Lower leg skin (tissue), 4 donors: ENCODE results near the gene MCTP1. TPM values are rescaled to one million over a fixed set of nuclear protein-coding genes. Genes with fewer than 3 reads are reported as not detected.
A peak's percentile ranks its signal among the peaks of the same experiment; 100 is the strongest.

Experiments
- DNase-seq, 2 donors: peaks; one replicate each; pipeline ENCODE4 v3.0.0-alpha.2; 2019; ENCODE audit warnings: low spot score in 2 of 2
- H3K4me3 ChIP-seq: fragments of 200-600 bp; sonication (generic); 2 replicates; pipeline ENCODE4 v1.5.1; 2017; ENCODE audit warnings: mild to moderate bottlenecking, low read depth; ENCODE audit not compliant: poor library complexity, severe bottlenecking
- POLR2A ChIP-seq, 2 donors: fragments of 450-650 bp; IDR thresholded peaks; one replicate each; pipeline ENCODE4 v1.6.1; 2016 to 2017; ENCODE audit warnings: antibody characterized with exemption in 2 of 2, mild to moderate bottlenecking in 1 of 2, moderate library complexity in 1 of 2
- WGBS, 2 donors: methylation state at CpG; one replicate each; pipeline ENCODE4 v1.1.5; 2018; 5-methylcytosine and 5-hydroxymethylcytosine counted together
- intact Hi-C: fragments of 100-400 bp; cut with DNase I; formaldehyde crosslinking; loops from one replicate; pipeline ENCODE4 v1.15.0; 2023; ENCODE audit warnings: low total_unique reads
- total RNA-seq, 4 donors: library from RNA; depleted of rRNA; stranded (reverse); fragments of >200 nt; gene quantifications; one replicate each; pipeline ENCODE4 v1.1.0, GENCODE V29; 2016
- TF ChIP-seq, protein P1 (sequence below), 3 donors: fragments of 450-650 bp; IDR thresholded peaks; one replicate each; pipeline ENCODE4 v1.5.1; 2016; ENCODE audit warnings: antibody characterized with exemption in 3 of 3, mild to moderate bottlenecking in 3 of 3, moderate library complexity in 2 of 3

MCTP1 gene
- total RNA-seq, 4 donors from 2014 or later: 6.3 to 36.5 (median 9.8) TPM

DNA sequence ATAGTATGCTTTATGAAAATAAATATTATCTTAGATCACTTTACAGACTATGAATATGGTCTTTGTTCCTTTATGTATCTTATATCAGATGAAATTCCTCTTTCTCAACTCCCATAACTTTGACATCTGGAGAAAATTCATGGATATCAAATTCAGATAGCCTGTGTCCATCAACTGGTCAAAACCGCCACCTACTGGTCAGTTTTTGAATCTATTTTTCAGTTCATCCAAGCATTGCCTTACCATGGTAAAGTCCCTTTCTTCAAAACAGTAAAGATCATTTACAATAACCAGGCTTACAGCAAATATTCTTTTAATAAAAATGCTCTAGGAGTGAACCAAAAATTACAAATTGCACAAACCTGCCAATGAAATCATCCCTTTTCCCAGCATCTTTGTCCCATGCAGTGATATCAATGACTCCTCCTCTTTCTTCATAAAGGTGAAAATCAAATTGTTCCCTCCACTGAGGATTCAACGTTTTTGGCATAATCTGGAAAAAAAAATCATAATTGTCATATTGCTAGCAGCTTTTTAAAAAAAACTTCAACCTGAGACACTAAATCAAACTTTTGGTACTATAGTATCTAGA, 375.9 kb downstream of the MCTP1 start:
- no peak overlapping the region for H3K4me3 ChIP-seq
- intact Hi-C loops: no loop called here
- TF ChIP-seq POLR2A (IDR thresholded peaks at IDR 0.05): no peak
- TF ChIP-seq, protein P1, sequence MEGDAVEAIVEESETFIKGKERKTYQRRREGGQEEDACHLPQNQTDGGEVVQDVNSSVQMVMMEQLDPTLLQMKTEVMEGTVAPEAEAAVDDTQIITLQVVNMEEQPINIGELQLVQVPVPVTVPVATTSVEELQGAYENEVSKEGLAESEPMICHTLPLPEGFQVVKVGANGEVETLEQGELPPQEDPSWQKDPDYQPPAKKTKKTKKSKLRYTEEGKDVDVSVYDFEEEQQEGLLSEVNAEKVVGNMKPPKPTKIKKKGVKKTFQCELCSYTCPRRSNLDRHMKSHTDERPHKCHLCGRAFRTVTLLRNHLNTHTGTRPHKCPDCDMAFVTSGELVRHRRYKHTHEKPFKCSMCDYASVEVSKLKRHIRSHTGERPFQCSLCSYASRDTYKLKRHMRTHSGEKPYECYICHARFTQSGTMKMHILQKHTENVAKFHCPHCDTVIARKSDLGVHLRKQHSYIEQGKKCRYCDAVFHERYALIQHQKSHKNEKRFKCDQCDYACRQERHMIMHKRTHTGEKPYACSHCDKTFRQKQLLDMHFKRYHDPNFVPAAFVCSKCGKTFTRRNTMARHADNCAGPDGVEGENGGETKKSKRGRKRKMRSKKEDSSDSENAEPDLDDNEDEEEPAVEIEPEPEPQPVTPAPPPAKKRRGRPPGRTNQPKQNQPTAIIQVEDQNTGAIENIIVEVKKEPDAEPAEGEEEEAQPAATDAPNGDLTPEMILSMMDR (IDR thresholded peaks at IDR 0.05): no peak
- no peak for DNase-seq
- WGBS, 2 donors: 28 to 44% methylated on average over 2 of the region's 2 CpGs

DNA sequence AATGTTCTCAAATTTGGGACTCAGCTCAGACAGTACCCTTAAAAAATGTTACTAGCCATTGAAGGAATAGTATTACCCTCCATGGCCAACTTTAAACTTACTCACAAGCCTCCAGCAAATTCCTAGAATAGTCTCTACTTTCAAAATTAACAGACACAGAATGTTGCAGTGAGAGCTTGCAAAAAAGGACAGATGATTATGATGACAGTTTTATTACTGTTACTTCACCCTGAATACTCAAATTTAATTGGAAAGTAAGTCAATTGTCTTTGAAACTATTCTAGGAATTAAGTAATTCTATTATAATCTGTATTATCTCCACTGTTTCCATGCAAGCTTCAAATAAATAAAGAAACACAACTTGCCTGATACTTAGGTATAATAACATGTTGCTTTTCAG, 378.1 kb downstream of the MCTP1 start:
- no peak overlapping the region for H3K4me3 ChIP-seq
- TF ChIP-seq, protein P1 (IDR thresholded peaks at IDR 0.05): no peak
- TF ChIP-seq POLR2A (IDR thresholded peaks at IDR 0.05): no peak
- intact Hi-C loops: no loop called here
- DNase-seq: no peak

DNA sequence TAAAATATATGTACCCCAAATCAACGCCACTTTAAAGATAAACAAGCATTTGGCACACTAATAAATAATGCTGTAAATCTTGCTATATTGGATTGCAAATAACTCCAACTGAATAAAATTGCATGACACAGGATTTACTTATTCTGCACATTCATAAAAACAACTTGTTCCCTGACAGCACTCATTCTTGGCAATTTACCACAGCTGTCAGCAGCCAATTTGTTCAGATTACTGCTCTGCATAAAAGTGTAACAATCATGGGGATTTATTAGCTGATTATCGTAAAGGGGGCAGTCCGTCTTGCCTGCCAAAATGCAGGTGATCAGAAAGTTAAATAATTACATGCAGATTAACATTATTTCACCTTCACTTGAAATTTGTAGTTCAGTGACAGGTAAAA, 381.2 kb downstream of the MCTP1 start:
- DNase-seq: peak in 1 of 2 donors; percentile 27
- no peak overlapping the region for H3K4me3 ChIP-seq
- intact Hi-C loops: no loop called here
- 31 to 34% methylated on average over 3 of the region's 3 CpGs for WGBS, 2 donors
- no peak for TF ChIP-seq POLR2A (IDR thresholded peaks at IDR 0.05)
- TF ChIP-seq, protein P1 (IDR thresholded peaks at IDR 0.05): no peak

DNA sequence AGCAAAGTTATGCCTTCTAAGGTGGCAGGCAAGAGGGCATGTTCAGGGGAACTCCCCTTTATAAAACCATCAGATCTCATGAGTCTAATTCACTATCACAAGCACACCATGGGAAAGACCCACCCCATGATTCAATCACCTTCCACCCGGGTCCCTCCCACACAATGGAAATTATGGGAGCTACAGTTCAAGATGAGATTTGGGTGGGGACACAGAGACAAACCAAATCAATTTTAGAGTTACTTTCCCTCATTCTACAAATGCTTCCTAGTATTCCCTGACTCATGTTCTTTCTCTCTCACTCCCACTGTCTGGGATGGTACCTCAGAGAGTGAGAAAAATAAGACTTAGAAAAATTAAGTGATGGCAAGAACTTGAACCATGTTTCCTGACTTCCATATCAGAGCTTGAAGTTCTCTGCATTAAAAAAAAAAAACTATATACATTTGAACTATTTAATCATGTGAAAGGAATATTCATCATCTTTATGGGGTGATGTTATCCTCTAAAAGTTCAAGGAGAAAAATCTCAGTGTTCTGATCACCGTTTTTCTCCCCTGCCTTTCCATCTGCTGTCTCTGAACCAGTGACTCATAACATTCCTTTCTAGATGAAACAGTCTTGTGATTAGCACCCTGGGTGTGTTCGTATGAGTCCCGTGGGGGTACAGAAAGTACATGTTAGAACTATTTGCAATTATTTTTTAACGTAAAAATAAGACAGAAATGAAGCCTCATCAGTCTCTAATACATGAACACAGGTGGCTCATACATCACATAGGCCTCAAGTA, 383.5 kb downstream of the MCTP1 start:
- no peak overlapping the region for H3K4me3 ChIP-seq
- 32 to 45% methylated on average over 5 of the region's 5 CpGs for WGBS, 2 donors
- no peak for DNase-seq
- TF ChIP-seq POLR2A (IDR thresholded peaks at IDR 0.05): no peak
- TF ChIP-seq, protein P1 (IDR thresholded peaks at IDR 0.05): no peak
- intact Hi-C loops: no loop called here

DNA sequence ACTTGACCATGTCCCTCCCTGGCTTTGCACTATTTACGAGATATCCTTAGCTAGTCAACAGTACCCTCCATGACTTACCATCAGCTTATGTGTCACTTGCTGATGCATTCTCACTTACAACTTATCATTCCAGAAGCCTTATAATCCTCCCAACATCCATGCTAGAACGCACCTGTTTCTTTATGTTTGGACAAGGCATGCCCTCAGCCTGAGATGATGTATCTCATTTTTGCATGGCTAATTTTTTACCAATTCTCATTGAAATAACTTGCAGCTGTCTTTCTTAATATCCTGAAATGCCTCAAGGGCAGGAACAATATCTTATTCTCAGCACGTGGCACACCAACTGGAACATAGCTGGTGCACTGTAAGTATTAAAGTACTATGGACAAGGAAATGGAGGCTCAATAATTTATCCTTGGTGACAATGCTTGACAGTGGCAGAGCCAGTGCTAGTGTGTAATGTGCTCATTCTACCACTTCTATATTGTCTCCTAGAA, 384.8 kb downstream of the MCTP1 start:
- WGBS, 2 donors: 82 to 85% methylated on average over 3 of the region's 3 CpGs
- TF ChIP-seq, protein P1 (IDR thresholded peaks at IDR 0.05): no peak
- TF ChIP-seq POLR2A (IDR thresholded peaks at IDR 0.05): no peak
- intact Hi-C loops: no loop called here
- no peak for DNase-seq
- no peak overlapping the region for H3K4me3 ChIP-seq
